ENCODE results near the gene ALX3.

The ALX3 gene

DNA sequence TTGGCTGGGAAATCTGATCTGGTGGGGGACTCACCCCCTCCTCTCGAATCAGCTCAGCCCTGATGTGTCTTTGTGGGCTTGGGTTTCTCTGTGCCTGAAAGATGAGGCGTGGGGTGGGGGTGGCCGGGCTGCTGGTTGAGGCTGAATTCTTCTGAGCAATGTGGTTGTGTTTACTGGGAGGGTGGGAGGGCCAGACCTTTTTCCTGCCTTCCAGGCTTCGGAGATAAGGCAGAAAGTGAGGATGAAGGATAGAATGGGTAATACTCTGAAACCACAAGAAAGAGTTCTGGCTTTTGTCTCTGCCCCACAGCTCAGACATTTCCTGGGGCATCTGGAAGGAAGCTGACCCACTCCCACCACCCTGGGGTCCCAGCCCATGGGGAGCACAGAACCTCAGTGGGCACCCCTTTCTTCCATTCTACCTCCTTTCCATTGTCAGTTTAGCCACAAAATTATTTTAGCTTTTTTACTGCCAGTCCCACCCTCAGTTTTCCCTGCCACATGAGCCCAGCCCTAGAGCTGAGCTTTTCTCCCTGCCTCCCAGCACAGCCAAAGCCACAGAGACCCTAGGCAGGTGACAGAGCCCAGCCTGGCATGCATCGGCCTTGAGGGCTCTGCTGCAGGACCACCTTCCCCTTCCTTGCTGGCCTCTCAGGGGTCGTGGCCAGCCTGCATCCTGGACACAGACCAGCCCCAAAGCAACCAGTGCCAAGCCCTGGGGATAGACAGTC is 11.2 kb downstream of the ALX3 start:
- H3K4me3 ChIP-seq (ENCODE audit: low read depth, low read length): no peak overlapping the region
- TF ChIP-seq, protein P1, sequence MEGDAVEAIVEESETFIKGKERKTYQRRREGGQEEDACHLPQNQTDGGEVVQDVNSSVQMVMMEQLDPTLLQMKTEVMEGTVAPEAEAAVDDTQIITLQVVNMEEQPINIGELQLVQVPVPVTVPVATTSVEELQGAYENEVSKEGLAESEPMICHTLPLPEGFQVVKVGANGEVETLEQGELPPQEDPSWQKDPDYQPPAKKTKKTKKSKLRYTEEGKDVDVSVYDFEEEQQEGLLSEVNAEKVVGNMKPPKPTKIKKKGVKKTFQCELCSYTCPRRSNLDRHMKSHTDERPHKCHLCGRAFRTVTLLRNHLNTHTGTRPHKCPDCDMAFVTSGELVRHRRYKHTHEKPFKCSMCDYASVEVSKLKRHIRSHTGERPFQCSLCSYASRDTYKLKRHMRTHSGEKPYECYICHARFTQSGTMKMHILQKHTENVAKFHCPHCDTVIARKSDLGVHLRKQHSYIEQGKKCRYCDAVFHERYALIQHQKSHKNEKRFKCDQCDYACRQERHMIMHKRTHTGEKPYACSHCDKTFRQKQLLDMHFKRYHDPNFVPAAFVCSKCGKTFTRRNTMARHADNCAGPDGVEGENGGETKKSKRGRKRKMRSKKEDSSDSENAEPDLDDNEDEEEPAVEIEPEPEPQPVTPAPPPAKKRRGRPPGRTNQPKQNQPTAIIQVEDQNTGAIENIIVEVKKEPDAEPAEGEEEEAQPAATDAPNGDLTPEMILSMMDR (IDR thresholded peaks at IDR 0.05; ENCODE audit: low read depth, low read length): no peak

DNA sequence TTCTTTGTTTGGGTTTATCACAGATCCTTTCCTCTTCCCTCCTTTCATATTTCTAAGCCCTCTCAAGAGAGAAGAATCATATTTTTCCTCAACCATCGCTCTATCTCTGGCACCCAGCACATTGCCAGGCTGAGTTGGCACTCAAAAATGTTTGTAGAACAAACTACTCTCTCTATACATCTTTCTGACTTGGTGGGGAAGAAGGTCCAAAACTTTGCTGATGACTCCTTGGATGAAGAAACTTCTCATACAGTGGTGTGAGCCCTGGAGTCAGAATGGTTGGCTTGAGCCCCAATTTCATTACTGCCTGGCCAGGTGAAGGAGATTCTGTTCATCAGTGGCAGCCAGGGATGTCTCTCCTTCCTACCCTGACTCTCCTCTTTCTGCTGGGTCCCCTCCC is 11.9 kb downstream of the ALX3 start:
- no peak overlapping the region for H3K4me3 ChIP-seq (ENCODE audit: low read depth, low read length)
- TF ChIP-seq, protein P1 (IDR thresholded peaks at IDR 0.05; ENCODE audit: low read depth, low read length): no peak

DNA sequence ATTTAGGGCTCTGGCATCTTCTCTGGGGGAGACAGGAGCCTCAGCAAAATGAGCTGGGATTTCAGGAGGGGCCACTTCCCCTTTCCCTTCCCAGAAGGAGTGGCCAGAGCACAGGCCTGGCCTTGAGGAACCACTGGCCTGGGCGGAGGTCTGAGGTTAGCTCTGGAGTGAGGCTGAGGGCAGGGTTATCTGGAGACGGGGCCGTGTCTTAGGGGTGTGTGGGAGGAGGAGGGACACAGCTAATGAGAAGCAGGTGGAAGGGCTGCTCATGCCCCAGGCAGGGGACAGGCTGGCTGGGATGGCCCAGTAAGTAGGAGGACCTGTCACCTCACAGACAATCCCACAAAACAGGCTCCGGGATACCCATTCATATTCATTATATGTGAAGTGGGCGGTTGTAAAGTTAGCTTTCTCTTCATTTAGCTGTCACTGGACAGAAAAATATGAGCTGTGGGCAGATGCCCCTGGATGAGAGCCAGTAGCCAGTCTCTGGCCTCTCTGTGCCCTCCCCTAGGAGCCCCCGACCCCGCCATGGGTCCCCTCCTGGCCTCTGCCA is 12.4 kb downstream of the ALX3 start:
- TF ChIP-seq, protein P1 (IDR thresholded peaks at IDR 0.05; ENCODE audit: low read depth, low read length): no peak

DNA sequence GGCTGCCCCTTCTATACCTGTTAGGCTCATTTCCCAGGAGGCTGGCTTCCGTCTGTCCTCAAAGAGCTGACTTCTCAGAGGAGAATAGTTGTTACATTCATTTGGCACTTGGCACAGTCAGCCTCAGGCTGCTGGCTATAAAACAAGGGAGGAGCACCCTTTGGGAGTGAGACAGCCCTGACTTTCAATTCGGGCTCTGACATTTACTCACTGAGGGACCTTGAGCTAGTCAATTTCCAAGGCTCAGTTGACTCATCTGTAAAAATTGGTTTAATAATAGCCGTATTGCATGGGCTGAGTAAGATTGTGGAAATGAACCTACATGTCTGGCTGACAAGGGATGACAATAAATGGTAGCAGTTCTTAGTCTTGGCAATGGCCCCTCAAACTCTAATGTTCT is 13.7 kb downstream of the ALX3 start:
- TF ChIP-seq, protein P1 (IDR thresholded peaks at IDR 0.05; ENCODE audit: low read depth, low read length): no peak
- no peak overlapping the region for H3K4me3 ChIP-seq (ENCODE audit: low read depth, low read length)

More for the DNA sequence above, 12.4 kb downstream of the ALX3 start:
- no peak overlapping the region for H3K4me3 ChIP-seq (ENCODE audit: low read depth, low read length)

DNA sequence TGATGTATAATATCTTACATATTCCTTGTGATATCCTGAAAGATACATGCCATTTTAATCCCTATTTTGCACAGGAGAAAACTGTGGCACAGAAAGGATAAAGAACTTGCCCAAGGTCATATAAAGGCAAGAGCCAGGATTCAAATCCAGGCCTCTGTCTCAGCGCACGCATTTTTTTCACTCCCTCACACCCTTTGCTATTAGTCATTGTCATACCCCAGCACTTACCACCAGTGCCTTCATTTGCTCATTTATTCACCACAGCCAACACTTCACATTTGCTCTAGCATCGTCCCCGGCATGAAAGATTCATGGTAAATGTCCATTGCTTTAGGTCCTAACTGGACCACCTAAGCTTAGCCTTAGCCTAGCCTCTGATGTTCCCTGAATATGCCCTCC is 14.2 kb downstream of the ALX3 start:
- TF ChIP-seq, protein P1 (IDR thresholded peaks at IDR 0.05; ENCODE audit: low read depth, low read length): no peak

DNA sequence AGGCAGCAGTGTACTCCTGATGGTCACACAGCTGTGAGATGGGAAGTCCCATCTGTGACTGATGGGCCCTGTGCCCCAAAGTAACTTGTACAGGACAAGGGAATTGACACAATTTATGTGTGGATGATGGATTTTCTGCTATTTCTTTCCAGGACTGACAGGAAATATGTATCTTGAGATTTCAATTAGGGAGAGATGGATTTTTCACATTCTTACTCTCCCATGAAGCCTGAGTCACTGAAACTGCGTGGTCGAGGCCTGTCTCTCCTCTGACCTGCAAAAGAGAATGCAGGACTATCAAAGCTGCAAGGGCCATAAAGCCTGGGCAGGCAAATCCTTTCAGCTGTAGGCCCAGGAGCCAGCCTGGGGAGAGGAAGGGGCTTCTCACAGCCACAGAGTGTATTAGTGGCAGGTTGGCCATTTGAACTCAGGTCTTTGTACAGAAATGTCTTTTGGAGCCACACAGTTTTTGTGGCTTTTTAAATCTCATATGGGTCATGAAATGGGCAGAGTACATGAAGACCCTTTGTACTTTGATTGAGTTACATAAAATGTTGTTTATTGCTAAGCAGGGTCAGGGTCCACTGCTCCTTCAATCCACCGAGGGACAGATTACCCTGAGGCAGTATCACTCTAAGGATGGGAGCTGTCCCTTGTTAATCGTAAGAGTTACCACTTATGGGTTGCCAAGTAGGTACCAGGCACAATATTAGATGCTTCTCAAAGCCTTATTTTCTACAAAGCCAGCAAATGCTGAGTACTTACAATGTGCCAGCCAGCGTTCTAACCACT is 14.8 kb downstream of the ALX3 start:
- TF ChIP-seq, protein P1 (IDR thresholded peaks at IDR 0.05; ENCODE audit: low read depth, low read length): no peak
- H3K4me3 ChIP-seq (ENCODE audit: low read depth, low read length): no peak overlapping the region

More for the DNA sequence above, 14.2 kb downstream of the ALX3 start:
- H3K4me3 ChIP-seq (ENCODE audit: low read depth, low read length): no peak overlapping the region
